Ascending aorta (tissue), 2 donors: ENCODE results near the gene HIF3A. TPM values are rescaled to one million over a fixed set of nuclear protein-coding genes. Genes with fewer than 3 reads are reported as not detected.

Experiments
- DNase-seq, 2 donors: peaks; one replicate each; pipeline ENCODE4 v3.0.0-alpha.2; 2019; ENCODE audit warnings: low spot score in 2 of 2
- H3K27ac ChIP-seq, 2 donors: fragments of 200-600 bp; sonication (generic); one replicate each; pipeline ENCODE4 v1.5.1; 2016 to 2017; ENCODE audit warnings: mild to moderate bottlenecking in 1 of 2
- H3K27me3 ChIP-seq: fragments of 200-600 bp; sonication (generic); one replicate; pipeline ENCODE4 v1.5.1; 2017
- H3K36me3 ChIP-seq, 2 donors: fragments of 200-600 bp; sonication (generic); one replicate each; pipeline ENCODE4 v1.5.1; 2016
- H3K4me1 ChIP-seq, 2 donors: fragments of 200-600 bp; sonication (generic); one replicate each; pipeline ENCODE4 v1.5.1; 2016 to 2017; ENCODE audit warnings: mild to moderate bottlenecking in 1 of 2
- H3K4me3 ChIP-seq, 2 donors: fragments of 200-600 bp; sonication (generic); one replicate each; pipeline ENCODE4 v1.5.1; 2016 to 2017; ENCODE audit warnings: mild to moderate bottlenecking in 1 of 2
- H3K9me3 ChIP-seq, 2 donors: fragments of 200-600 bp; sonication (generic); one replicate each; pipeline ENCODE4 v1.5.1; 2016
- CTCF ChIP-seq, 3 experiments: fragments of 200-600 bp in 2 of 3; fragments of 450-650 bp in 1 of 3; sonication (generic) in 2 of 3; IDR thresholded peaks; one replicate each; pipeline ENCODE4 v1.5.1; 2016 to 2019; ENCODE audit warnings: antibody characterized with exemption in 3 of 3, mild to moderate bottlenecking in 1 of 3, moderate library complexity in 1 of 3
- intact Hi-C: fragments of 100-400 bp; cut with DNase I; formaldehyde crosslinking; loops from one replicate; pipeline ENCODE4 v1.15.1; 2023
- total RNA-seq: library from RNA; depleted of rRNA; stranded (reverse); fragments of >200 nt; gene quantifications from one replicate; pipeline ENCODE4 v1.1.0, GENCODE V29; 2016

Gene HIF3A
- total RNA-seq, 1 donor from 2014 or later, result 591 TPM

- peaks cover 21 to 58% of the 10 kb centered on the region in 2 donors for H3K4me1 ChIP-seq
- peak overlapping the region; percentile 90 to 97 for H3K27ac ChIP-seq
- peak overlapping the region; percentile 65 to 72 for H3K4me3 ChIP-seq
- peaks cover 2 to 6% of the 10 kb centered on the region in 2 donors for H3K36me3 ChIP-seq
- intact Hi-C loops, result loop anchor here (2.0 to 5.0 kb wide), 3 partner anchors 16 to 189 kb away; no protein-coding TSS in a partner anchor
- no peaks in the 10 kb centered on the region for H3K27me3 ChIP-seq
- DNase-seq, result no peak
- no peaks in the 10 kb centered on the region for H3K9me3 ChIP-seq
- peak in 1 of 3 experiments; percentile 20 for TF ChIP-seq CTCF (IDR thresholded peaks at IDR 0.05)
These were observed 1.7 kb downstream of the HIF3A start for GRCh38 chr19:46298479-46299003.

- intact Hi-C loops, result loop anchor here (2.0 to 5.0 kb wide), 3 partner anchors 16 to 188 kb away; no protein-coding TSS in a partner anchor
These were observed 2.2 kb downstream of the HIF3A start for GRCh38 chr19:46299004-46299509.

GRCh38 chr19:46299695-46300094, 2.9 kb downstream of the HIF3A start:
- H3K4me1 ChIP-seq, result peaks cover 21 to 60% of the 10 kb centered on the region in 2 donors
- H3K36me3 ChIP-seq, result peaks cover 12 to 17% of the 10 kb centered on the region in 2 donors
- intact Hi-C loops, result loop anchor here (2.0 to 5.0 kb wide), 5 partner anchors 17 to 188 kb away; partner anchors contain the start of gene PPP5C
- DNase-seq, result no peak
- no peaks in the 10 kb centered on the region for H3K9me3 ChIP-seq
- H3K27me3 ChIP-seq, result no peaks in the 10 kb centered on the region
- peak overlapping the region; percentile 65 to 72 for H3K4me3 ChIP-seq
- no peak for TF ChIP-seq CTCF (IDR thresholded peaks at IDR 0.05)
- H3K27ac ChIP-seq, result peak overlapping the region; percentile 90 to 97

More at GRCh38 chr19:46299004-46299509, 2.2 kb downstream of the HIF3A start:
- TF ChIP-seq CTCF (IDR thresholded peaks at IDR 0.05), result no peak
- H3K4me1 ChIP-seq, result peaks cover 21 to 60% of the 10 kb centered on the region in 2 donors
- no peaks in the 10 kb centered on the region for H3K27me3 ChIP-seq
- peak; percentile 81 to 97 for DNase-seq
- H3K36me3 ChIP-seq, result peaks cover 6 to 11% of the 10 kb centered on the region in 2 donors
- peak overlapping the region; percentile 65 to 72 for H3K4me3 ChIP-seq
- H3K9me3 ChIP-seq, result no peaks in the 10 kb centered on the region
- H3K27ac ChIP-seq, result peak overlapping the region; percentile 90 to 97

GRCh38 chr19:46303322-46303690, 6.5 kb downstream of the HIF3A start:
- H3K4me3 ChIP-seq, result no peak overlapping the region
- no peaks in the 10 kb centered on the region for H3K9me3 ChIP-seq
- TF ChIP-seq CTCF (IDR thresholded peaks at IDR 0.05), result no peak
- H3K27ac ChIP-seq, result peak overlapping the region; percentile 90 to 97
- H3K27me3 ChIP-seq, result no peaks in the 10 kb centered on the region
- peaks cover 12 to 42% of the 10 kb centered on the region in 2 donors for H3K4me1 ChIP-seq
- intact Hi-C loops, result no loop called here
- DNase-seq, result no peak
- peaks cover 45 to 49% of the 10 kb centered on the region in 2 donors for H3K36me3 ChIP-seq

GRCh38 chr19:46303691-46304397, 7.0 kb downstream of the HIF3A start:
- no peak for TF ChIP-seq CTCF (IDR thresholded peaks at IDR 0.05)
- no peak overlapping the region for H3K4me3 ChIP-seq
- intact Hi-C loops, result no loop called here
- H3K4me1 ChIP-seq, result peaks cover 12 to 37% of the 10 kb centered on the region in 2 donors
- no peaks in the 10 kb centered on the region for H3K9me3 ChIP-seq
- no peaks in the 10 kb centered on the region for H3K27me3 ChIP-seq
- peaks cover 50 to 55% of the 10 kb centered on the region in 2 donors for H3K36me3 ChIP-seq
- peak overlapping the region; percentile 90 to 97 for H3K27ac ChIP-seq
- no peak for DNase-seq
